ENCODE measurements around the gene IL25.
A peak's percentile ranks its signal among the peaks of the same experiment; 100 is the strongest.

Gene IL25

DNA sequence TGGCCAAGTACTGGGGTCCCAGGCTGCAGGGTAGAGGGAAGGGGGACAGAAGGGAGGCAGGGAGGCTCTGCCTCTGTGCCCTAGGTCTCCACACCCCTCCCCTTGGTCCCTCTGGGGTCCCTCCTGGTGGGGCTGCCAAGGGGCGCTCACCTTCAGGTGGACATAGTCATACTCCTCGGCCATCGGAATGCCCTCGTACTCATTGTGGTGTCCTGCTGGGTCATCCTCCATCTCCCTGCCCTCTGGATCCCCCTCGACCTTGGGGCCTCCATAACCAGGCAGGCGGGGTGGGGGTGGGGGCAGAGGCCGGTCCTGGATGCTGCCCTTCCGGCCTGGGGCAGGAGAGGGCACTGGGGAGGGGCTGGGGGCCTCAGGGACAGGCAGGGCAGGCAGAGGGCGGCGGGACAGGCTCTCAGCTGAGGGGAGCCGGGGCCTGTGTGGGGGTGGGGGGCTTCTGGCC is 13.4 kb upstream of the IL25 start:
- peaks cover 59% of the 10 kb centered on the region for H3K36me3 ChIP-seq (ENCODE audit: insufficient read depth, low read length)

DNA sequence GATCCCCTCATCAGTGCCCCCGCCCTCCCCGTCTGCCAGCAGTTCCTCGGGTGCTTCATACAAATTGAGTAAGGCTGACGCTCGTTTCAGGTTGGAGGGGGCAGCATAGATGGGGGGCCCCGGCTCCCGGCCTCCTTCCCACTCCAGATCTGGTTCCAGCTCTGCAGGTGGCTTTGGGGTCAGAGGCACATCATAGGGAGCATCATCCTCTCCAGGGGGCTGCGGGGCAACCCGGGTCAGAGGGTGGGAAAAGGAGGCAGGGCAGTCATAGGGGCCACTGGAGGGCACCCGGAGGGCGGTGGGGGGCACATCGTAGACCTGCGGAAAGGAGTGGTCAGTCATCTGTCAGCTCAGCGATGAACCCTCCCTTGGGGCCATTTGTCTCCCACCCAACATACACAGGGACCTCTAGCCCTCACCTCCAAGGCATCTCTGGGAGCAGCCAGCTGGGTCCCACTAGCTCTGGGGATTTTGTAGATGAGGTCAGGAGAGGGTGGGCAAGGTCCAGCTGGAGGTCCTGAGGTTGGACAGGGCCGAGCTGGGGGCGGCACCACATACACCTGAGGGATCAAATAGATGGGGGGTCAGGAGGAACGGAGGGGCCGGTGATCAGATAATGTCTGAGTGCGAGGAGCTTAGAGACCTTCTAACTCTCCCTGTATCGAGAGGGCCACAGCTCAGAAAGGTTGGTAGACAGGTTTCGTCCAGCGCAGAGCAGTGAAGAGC is 12.7 kb upstream of the IL25 start:
- H2AFZ ChIP-seq (ENCODE audit: low read depth, low read length) = no peak overlapping the region
- no peaks in the 10 kb centered on the region for H3K27me3 ChIP-seq (ENCODE audit: insufficient read depth, low read length)
- H3K4me1 ChIP-seq (ENCODE audit: insufficient read depth, low read length) = peaks cover 21% of the 10 kb centered on the region
- no peaks in the 10 kb centered on the region for H3K9me3 ChIP-seq (ENCODE audit: low read length)
- H3K4me3 ChIP-seq (ENCODE audit: low read length) = no peak overlapping the region
- H3K36me3 ChIP-seq (ENCODE audit: insufficient read depth, low read length) = peaks cover 59% of the 10 kb centered on the region

More for the DNA sequence above, 13.4 kb upstream of the IL25 start:
- Histone ChIP-seq H3K4me3 (ENCODE audit: low read length) (no peak overlapping the region), H3K9me3 (ENCODE audit: low read length) (no peaks in the 10 kb centered on the region), H2AFZ (ENCODE audit: low read depth, low read length) (no peak overlapping the region), H3K4me1 (ENCODE audit: insufficient read depth, low read length) (peaks cover 19% of the 10 kb centered on the region), H3K27me3 (ENCODE audit: insufficient read depth, low read length) (no peaks in the 10 kb centered on the region)

DNA sequence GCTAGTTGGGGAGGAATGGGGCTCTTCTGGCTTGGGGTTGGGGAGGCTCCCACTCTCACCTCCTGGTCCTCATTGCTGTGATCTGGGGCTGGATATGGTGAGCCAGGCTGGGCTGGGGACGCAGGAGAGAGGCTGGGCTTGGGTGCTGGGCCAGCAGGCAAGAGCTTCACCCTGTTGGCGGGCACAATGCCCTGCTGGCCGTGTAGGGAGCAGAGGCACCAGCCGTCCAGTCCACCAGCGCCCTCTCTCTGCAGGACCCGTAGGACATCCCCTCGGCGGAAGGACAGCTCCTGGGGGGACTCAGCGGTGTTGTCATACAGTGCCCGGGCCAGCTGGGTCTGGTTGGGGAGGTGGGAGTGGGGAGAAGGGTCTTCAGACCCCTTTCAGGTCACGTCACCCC is 12.1 kb upstream of the IL25 start:
- no peaks in the 10 kb centered on the region for H3K9me3 ChIP-seq (ENCODE audit: low read length)
- peaks cover 59% of the 10 kb centered on the region for H3K36me3 ChIP-seq (ENCODE audit: insufficient read depth, low read length)
- no peak overlapping the region for H3K4me3 ChIP-seq (ENCODE audit: low read length)
- H3K27me3 ChIP-seq (ENCODE audit: insufficient read depth, low read length) = no peaks in the 10 kb centered on the region
- peaks cover 21% of the 10 kb centered on the region for H3K4me1 ChIP-seq (ENCODE audit: insufficient read depth, low read length)
- H2AFZ ChIP-seq (ENCODE audit: low read depth, low read length) = no peak overlapping the region

DNA sequence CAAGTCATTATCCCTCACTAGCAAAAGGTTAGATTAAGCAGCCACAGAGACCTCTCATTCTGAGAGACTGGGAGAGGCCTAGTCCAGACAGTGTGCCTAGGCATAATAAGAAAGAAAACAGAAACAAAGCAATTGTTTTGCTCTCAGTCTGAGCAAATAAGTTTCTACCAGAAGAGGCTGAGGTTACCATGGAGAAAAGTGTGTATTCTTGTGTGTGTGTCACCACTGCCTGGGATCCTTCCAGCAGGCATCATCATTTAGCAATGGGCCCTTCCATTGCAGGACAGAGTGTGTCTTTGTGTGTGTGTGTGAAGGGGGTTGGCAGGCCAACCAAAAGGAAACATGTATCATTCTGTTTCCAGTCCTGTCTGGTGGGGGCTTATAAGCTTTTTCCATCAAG is 11.3 kb upstream of the IL25 start:
- Histone ChIP-seq H3K9me3 (ENCODE audit: low read length) (no peaks in the 10 kb centered on the region), H3K4me3 (ENCODE audit: low read length) (no peak overlapping the region), H3K4me1 (ENCODE audit: insufficient read depth, low read length) (peaks cover 21% of the 10 kb centered on the region), H2AFZ (ENCODE audit: low read depth, low read length) (no peak overlapping the region), H3K27me3 (ENCODE audit: insufficient read depth, low read length) (no peaks in the 10 kb centered on the region), H3K36me3 (ENCODE audit: insufficient read depth, low read length) (peaks cover 59% of the 10 kb centered on the region)

DNA sequence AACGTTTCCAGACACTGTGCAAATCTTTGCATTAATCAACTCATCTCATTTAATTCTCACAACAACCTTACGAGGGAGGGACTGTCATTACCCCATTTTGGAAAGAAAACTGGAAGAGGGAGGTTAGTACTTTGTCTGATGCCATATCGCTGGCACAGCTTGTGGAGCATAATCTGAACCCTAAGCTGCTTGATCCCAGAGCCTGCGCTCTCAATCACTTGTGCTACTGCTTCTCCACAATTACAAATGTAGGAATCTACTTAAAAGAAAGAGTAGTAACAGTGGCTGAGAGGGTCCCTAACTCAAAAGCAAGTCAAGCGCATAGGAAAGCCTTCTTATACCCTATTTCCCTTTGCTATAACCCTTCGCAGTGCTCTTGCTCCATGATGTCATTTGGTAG is 10.8 kb upstream of the IL25 start:
- Histone ChIP-seq H3K4me1 (ENCODE audit: insufficient read depth, low read length) (peaks cover 23% of the 10 kb centered on the region), H3K36me3 (ENCODE audit: insufficient read depth, low read length) (peaks cover 54% of the 10 kb centered on the region), H3K4me3 (ENCODE audit: low read length) (no peak overlapping the region)

DNA sequence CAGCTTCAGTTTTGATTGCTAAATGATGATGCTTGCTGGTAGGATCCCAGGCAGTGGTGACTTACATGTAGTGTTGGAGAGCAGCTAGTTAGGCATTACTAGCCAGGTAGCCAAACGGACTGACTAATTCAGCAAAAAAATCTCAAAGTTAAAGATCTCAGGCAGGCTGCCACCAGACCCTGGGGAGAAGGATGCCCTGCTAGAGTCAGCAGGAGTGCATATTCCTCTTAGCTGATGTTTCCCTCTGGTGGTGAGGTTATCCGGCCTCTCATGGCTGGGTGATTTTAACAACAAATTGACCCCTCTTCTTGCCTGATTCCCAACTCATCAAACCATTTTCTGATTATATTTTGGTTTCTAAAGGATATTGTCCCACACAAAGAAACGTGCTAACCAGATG is 10.4 kb upstream of the IL25 start:
- Histone ChIP-seq H3K4me3 (ENCODE audit: low read length) (no peak overlapping the region), H3K27me3 (ENCODE audit: insufficient read depth, low read length) (no peaks in the 10 kb centered on the region), H2AFZ (ENCODE audit: low read depth, low read length) (no peak overlapping the region), H3K36me3 (ENCODE audit: insufficient read depth, low read length) (peaks cover 50% of the 10 kb centered on the region), H3K9me3 (ENCODE audit: low read length) (no peaks in the 10 kb centered on the region), H3K4me1 (ENCODE audit: insufficient read depth, low read length) (peaks cover 26% of the 10 kb centered on the region)

More for the DNA sequence above, 10.8 kb upstream of the IL25 start:
- H3K9me3 ChIP-seq (ENCODE audit: low read length) = no peaks in the 10 kb centered on the region
- H2AFZ ChIP-seq (ENCODE audit: low read depth, low read length) = no peak overlapping the region
- no peaks in the 10 kb centered on the region for H3K27me3 ChIP-seq (ENCODE audit: insufficient read depth, low read length)

DNA sequence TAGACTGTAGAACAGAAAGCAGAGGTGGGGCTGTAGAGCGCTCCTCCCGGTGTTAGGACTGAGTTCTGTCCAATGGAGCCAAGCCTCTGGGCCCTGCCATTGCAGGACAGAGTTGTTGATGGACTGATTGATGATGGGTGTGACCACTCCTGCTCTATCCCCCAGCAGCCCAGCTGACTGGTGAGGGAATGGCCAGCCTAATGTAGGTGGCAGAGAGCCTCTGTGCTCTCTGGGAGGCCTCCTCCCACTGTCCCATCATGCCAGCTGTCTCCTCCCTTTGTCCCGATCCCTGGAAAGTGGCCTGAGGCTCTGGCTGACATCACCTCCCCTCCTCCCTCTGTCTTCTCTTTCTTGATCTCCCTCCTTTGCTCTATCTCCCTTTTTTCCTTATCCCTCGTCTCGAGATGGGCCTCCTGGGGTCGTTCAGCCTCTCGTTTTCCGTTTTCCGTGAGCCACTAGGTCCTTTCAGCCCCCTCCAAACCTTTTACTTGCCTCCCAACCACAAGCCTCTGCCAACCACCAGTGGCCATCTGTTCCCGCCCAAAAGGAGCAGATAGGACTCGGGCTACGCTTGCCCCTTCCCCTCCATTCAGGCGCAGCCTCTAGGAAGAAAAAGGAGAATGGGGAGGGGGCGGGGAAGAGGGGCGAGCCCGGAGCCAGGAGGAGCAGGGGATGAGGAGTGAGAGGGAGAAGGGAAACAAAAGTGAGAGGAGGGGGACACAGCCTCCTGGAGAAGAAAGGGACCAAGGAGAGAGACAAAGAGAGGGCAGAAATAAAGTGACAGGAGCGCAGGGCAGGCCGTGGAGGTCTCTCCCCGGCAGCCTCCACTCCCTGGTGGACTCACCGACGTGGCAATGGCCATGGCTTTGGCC is 8.2 kb upstream of the IL25 start:
- Histone ChIP-seq H2AFZ (ENCODE audit: low read depth, low read length) (no peak overlapping the region), H3K4me3 (ENCODE audit: low read length) (peak overlapping the region; percentile 64), H3K9me3 (ENCODE audit: low read length) (no peaks in the 10 kb centered on the region), H3K4me1 (ENCODE audit: insufficient read depth, low read length) (peaks cover 26% of the 10 kb centered on the region), H3K36me3 (ENCODE audit: insufficient read depth, low read length) (peaks cover 29% of the 10 kb centered on the region), H3K27me3 (ENCODE audit: insufficient read depth, low read length) (peaks cover 9% of the 10 kb centered on the region)

DNA sequence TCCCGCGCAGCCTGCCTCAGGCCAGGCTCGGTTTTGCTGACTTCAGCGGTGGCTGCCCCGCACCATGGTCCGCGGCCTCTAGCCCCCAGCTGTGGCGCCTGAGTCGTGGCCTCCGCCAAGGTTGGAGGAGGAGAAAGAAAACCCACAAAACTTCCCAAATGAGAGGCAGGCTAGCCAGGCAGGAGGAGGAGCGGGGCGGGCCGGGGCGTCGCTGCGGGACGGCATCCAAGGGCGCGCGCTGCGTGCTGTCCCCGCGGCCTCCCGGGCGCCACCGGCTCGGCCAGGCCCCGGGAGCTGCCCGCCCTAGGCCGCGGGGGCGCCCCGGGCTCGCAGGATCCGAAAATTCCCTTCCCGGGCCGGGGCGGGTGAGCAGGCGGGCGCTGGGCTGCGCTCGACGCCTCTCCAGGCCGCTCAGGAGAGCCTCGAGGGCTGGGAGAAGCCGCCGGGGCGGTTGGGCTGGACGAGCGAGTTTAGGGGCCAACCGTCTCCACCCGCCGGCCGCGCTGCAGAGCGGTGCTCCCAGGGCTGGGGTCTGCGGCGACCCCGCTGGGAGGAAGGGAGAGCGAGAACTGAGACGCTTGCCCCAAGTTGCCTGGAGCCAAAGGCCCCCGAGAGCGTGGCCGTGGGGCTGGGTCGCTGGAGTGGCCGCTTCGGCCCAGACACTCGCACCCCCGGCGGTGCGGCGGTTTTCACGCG is 7.4 kb upstream of the IL25 start, which contains the start of gene EFS:
Gene EFS, minus strand, starts transcription at position 137 of the 696 bp plus-strand sequence. CDS start 147 bp downstream, outside the sequence.
- Histone ChIP-seq H3K9me3 (ENCODE audit: low read length) (no peaks in the 10 kb centered on the region), H2AFZ (ENCODE audit: low read depth, low read length) (no peak within 1 kb of the TSS), H3K4me3 (ENCODE audit: low read length) (peak within 1 kb of the TSS; percentile 64), H3K27me3 (ENCODE audit: insufficient read depth, low read length) (peaks cover 12% of the 10 kb centered on the region), H3K4me1 (ENCODE audit: insufficient read depth, low read length) (peaks cover 26% of the 10 kb centered on the region), H3K36me3 (ENCODE audit: insufficient read depth, low read length) (peaks cover 23% of the 10 kb centered on the region)

DNA sequence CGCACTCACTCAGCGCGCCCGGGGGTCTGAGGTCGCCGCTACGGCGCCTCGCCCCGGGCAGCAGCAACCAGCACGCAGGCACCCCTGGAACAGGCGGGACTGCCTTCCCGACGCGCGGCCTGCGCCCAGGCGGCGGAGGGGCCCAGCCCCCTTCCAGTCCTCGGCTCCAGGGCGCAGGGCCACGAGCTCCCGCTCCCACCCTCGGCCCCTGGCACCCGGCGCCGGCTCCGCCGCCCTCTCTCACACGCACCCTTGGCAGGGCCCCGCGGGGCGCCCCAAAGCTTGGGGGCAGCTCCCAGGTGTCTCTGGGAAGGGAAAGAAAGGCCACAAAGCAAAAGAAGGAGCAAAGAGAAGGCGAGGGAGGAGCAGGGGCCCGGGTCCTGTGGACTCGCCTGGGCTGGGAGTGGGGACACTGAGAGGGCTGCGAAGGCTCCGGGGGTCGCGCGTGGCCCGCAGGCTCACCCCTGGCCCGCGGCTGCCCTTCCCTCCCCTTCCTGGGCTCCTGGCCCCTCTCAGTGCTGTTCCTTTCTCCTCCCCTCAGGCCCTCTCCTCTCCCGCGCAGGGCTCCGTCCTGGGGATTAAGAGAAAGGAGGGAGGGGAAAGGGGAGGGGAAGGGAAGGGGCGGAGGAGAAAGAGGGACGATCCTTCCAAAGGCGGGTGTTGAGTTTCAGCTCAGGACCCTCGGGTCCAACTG is 6.7 kb upstream of the IL25 start:
- H2AFZ ChIP-seq (ENCODE audit: low read depth, low read length) = no peak overlapping the region

DNA sequence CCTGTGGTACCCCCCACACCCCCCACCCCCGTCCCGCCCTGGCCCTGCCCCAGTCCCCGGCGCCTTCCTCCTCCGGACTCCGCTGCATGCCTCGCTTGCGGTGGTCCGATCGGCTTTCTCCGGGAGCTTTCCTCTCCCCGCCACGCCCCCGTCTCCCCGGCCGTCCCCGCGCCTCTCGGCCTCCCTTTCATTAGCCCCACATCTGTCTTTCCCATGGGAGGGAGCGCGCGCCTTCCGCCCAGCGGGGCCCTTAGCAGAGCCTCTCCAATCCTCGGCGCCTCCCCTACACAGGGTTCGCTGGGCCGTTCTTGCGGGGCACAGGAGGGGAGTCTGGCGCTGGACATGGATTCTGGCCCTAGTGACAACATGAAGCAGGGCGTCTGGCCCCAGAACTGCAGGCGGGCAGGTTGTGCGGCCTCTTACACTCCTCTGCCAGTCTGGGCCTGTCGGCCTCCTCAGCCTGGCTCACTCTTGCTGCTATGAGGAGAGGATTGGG is 6.1 kb upstream of the IL25 start:
- H3K4me1 ChIP-seq (ENCODE audit: insufficient read depth, low read length) = peaks cover 26% of the 10 kb centered on the region
- H3K4me3 ChIP-seq (ENCODE audit: low read length) = peak overlapping the region; percentile 64
- peak overlapping the region; percentile 41 for H2AFZ ChIP-seq (ENCODE audit: low read depth, low read length)
- peaks cover 22% of the 10 kb centered on the region for H3K27me3 ChIP-seq (ENCODE audit: insufficient read depth, low read length)
- H3K9me3 ChIP-seq (ENCODE audit: low read length) = no peaks in the 10 kb centered on the region
- H3K36me3 ChIP-seq (ENCODE audit: insufficient read depth, low read length) = peaks cover 11% of the 10 kb centered on the region

More for the DNA sequence above, 6.7 kb upstream of the IL25 start:
- Histone ChIP-seq H3K9me3 (ENCODE audit: low read length) (no peaks in the 10 kb centered on the region), H3K4me3 (ENCODE audit: low read length) (peak overlapping the region; percentile 64), H3K4me1 (ENCODE audit: insufficient read depth, low read length) (peaks cover 26% of the 10 kb centered on the region), H3K27me3 (ENCODE audit: insufficient read depth, low read length) (peaks cover 18% of the 10 kb centered on the region), H3K36me3 (ENCODE audit: insufficient read depth, low read length) (peaks cover 17% of the 10 kb centered on the region)

DNA sequence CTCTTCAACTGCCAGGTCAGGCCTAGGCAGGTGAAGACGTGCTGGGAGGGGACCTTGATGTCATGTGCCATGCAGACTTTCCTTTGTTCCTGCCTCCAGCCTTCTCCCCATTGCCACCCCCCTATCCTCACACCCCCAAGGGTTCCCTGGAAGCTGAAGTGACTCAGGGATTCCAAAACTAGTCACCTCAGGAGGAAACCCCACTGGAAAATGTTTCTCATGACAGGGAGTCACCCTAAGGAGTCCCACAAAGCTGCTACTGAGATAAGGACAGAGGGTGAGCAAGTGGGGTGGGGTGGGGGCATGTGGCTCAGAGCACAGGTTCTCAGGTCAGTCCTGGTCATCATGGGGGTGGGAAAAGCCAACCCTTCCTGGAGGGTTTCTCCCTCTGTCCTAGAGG is 2.4 kb upstream of the IL25 start:
- H3K9me3 ChIP-seq (ENCODE audit: low read length) = no peaks in the 10 kb centered on the region
- no peak overlapping the region for H2AFZ ChIP-seq (ENCODE audit: low read depth, low read length)
- H3K4me3 ChIP-seq (ENCODE audit: low read length) = no peak overlapping the region
- H3K36me3 ChIP-seq (ENCODE audit: insufficient read depth, low read length) = no peaks in the 10 kb centered on the region
- peaks cover 5% of the 10 kb centered on the region for H3K4me1 ChIP-seq (ENCODE audit: insufficient read depth, low read length)
- H3K27me3 ChIP-seq (ENCODE audit: insufficient read depth, low read length) = peaks cover 25% of the 10 kb centered on the region

DNA sequence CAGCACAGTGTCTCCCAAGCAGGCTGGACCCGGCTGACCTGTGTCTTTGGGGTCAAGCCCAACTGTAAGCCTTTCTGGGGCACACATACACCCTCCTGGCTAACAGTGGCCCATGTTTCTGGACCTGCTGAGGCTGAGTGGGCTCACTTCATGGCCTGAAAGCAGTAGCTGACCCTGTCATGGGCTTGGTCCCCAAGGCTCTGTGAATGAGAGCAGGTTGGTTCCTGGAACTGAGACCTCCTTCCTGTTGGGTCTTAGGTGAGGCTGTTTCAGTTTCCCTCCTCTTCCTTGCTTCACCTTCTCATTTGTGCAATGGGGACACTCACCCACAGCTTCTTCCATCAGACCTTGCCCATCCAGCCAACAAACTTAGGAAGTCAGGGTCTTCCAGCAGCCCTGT is 744 bp upstream of the IL25 start:
- H3K4me1 ChIP-seq (ENCODE audit: insufficient read depth, low read length) = peaks cover 2% of the 10 kb centered on the region
- no peak overlapping the region for H3K4me3 ChIP-seq (ENCODE audit: low read length)
- no peak overlapping the region for H2AFZ ChIP-seq (ENCODE audit: low read depth, low read length)
- no peaks in the 10 kb centered on the region for H3K36me3 ChIP-seq (ENCODE audit: insufficient read depth, low read length)
- peaks cover 34% of the 10 kb centered on the region for H3K27me3 ChIP-seq (ENCODE audit: insufficient read depth, low read length)
- no peaks in the 10 kb centered on the region for H3K9me3 ChIP-seq (ENCODE audit: low read length)
